Stimulated activated CD8-positive, alpha-beta memory T cell treated with anti-CD3 and anti-CD28 coated beads, Interleukin-12 subunit alpha, Interleukin-12 subunit beta, amount 100 ng/mL, for 4 hours (primary cell): ENCODE measurements around the gene CXCR6.

Source experiments
- DNase-seq: peaks from one replicate; pipeline ENCODE4 v3.0.0-alpha.2; 2020; ENCODE audit warnings: low read depth

Gene CXCR6

DNA sequence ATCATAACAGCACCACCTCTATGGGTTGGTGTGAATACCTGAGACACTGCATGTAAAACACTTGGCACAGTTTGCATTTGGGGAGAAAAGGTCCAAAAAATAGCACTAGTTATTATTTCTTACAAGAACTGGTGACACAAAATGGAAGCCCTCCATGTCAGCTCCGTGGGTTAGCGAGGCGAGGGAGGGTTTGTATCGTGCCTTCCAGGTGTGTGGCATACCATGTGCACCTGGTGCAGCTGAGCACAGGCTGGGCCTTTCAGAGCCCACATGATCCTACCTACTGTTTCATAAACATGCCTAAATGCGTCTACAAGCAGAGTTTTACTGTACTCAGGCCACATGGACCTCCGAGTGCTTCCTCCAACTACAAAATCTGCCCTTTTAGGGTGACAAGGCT, 5.6 kb downstream of the CXCR6 start:
- no peak for DNase-seq

DNA sequence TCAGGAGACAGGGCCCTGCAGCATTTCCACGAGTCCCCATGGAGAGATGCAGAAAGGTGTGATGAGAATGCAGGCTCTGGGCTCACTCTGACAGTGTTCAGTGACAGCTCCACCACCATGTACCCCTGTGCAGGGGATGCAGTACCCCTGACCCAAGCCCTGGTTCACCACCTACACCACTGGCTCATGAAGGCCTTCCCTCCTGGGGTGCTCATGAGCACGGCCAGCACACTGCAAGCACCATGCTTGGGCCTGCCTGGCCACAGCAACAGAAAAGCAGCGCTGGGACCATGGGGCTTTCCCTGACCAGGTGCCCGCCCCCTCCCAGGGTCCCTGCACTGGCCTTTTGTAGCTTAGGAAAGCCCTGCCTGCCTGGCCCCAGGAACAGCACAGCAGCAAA, 6.2 kb downstream of the CXCR6 start:
- DNase-seq: no peak

DNA sequence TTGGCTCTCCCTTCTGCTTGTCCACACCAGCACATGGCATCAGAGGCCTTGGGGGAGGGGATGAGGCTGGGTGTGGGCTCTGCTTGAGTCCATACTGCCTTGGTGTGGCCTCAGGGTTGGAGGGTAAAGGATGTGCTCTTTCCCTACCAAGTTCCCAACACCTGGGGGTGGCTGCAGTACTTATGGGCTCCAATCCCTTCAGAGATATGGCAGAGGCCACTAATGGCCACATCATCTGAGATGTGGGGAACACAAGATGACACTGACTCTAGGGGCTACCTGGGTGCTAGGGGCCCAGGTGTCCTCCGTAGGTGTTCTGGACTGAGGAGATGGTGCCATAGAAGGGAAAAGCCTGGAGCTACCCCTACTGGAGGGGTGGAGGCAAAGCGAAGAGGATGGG, 6.9 kb downstream of the CXCR6 start:
- no peak for DNase-seq

DNA sequence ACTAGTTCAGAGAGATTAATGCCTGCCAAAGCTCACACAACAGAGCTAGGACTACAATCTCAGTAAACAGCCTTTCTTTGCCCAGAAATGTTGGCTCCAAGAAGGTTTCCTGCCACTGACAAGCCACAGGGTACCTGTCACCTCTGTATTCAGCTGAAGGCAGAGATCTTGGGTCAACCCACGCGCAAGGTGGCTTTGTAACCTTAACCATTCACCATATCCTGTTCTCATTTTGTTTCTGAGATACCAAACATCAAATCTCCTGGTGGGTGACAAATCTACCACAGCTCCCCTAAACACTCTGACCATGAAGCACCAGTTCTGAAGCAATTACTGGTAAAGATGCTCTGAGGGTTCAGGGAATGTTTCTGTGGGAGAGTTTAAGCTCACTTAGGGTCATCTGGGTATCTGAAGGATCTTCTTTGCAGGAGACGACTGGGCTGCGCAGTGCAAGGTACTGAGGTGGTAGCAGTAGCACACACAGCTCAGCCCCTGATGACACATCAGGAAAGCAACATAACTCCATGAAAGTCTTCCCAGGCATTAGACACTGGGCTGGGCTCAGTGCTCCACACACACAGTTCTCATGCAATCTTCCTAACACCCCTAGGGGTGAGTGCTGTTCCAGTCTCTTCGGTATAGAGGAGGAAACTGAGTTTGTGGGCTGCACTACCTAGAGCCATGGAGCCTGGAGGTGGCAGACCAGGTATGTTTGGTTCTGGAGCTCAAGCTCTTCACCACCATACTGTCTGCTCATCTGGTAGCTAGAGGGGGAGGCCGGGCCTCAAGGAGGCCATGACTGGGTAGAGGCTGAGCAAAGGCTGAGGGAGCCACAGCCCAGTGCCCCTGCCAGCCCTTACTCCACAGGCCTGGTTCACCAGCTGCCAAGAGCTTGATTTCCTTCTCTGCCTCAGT, 7.7 kb downstream of the CXCR6 start:
- DNase-seq: no peak

DNA sequence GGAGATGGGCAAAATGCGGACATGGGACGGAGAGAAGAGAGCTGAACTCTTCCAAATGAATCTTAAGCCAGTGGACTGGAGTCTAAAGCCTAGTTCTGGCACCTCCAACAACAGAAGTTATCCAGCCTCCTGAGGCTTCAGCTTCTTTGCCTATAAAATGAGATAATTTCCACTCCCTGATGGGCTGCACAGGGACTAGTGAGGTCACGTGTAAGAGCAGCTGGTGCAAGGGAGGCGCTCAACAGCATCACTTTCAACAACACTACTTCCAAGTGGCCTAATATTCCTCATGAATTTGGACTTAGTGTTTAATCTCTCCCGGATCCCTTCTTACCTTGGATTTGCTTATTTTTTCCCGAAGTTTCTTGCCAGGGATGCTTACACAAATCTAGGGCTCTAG, 8.7 kb downstream of the CXCR6 start:
- no peak for DNase-seq

DNA sequence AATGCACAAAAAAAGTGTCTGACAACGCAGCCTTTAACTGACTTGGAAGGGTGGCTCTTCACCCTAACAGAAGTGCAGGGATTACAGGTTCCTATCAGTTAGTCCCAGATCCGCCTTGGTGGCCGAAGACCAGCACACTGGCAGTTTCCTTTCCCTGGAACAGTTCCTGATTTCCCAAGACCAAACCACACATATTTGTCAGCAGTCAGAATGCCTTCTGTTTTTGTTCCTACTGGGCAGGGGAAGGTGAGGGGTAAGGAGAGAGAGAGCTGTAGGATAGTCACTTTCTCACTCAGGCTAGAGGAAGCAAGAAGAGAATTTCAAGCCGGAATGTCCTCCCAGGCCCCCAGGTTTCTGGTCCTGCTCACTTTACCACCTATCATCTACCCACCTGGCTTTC, 9.2 kb downstream of the CXCR6 start:
- DNase-seq: no peak

DNA sequence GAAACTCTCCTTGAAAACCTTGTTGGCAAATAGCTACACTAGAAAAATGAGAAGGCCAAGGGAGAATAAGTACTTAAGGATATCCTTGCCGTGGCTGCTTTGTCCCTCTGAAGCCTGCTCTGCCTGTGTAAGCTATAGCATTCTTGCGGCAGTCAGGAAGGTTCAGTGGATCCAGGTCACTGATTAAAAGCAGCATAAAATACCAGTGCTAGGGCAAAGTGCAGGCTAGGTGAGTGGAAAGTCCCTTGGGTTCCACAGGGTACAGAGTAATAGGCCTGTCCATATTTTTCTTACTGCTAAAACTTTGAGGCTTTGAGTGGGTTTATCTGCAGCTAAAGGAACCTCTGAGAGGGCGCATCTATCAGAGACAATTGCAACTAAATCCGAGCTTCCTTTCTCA, 10.3 kb downstream of the CXCR6 start:
- no peak for DNase-seq

DNA sequence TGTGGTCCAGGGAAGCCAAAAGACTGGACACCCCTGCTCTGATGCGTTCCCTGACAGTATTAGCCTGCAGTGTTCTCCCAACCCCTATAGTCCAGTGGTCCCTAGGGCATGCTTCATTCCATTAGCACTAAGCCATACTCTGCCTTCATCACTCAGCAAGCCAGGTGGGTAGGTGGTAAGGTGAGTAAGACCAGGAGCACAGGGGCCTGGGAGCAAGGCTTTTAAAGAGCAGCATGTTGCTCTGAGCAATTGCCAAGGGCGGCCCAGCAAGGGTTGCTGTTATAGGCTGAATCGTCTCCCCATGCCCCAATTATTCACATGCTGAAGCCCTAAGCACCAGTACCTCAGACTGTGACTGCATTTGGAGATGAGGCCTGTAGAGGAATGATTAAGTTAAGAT, 11.0 kb downstream of the CXCR6 start:
- no peak for DNase-seq

DNA sequence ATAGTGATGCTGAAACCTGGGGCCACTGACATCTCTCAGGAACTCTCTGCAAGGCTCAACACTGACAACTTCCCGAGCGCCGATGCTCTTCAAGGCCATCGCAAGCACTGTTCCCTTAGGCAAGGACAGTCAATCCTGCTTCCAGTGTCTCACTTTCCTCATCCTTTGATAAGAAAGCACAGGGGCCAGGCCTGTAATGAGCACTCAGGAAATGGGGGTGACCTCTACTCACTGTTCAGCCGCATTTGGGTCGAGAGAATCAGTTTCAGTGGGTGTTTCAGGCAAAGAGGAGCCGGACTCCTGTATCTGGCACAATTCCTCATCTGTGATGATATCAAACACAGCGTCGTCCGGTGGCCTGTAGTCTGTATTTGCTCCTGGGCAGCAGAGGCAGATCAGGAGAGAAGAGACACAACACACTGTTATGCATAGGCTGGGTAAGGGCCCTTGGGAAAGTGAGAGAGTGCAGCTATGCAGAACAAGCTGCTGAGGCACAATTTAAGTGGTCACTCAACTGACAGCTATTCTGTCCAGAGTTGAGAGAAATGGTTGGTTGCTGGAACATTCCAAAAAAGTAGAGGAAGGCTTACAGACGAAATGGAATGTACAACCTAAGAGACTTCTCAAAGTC, 11.9 kb downstream of the CXCR6 start:
- DNase-seq: no peak

DNA sequence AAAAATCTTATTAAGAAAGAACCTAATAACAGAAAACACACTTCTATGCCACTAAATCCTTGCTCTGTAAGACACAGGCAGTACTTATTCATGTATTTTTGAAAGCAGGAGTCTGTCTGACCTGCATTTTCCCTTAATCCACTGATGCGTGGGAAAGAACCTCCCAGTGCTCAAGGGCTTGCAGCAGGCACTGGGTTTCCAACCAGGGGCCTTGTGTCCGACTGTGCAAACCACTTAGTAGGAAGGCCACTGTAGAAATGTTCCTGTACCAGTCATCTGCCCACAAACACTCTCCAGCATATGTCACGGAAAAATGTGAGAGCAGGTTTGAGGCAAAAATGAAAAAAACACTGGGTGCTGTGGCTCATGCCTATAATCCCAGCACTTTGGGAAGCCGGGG, 12.4 kb downstream of the CXCR6 start:
- DNase-seq: no peak

DNA sequence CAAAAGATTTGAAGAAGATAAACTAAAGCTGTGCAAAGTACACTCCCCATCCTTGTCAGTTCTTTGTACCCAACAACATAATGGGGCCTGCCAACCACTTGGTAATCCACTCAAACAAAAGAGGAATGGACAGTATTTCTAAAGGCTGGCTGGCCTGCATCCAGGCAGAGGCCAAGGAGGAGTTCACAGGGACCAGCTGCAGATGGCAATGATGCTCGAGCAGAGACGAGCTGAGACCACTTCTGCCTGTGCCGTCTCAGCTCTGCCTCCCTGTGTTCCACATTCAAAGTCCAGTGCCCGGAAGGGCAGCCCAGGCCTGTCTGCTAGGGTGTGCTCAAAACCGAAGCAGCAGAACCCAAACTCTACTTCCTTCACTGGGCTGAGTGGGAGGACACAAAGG, 14.3 kb downstream of the CXCR6 start:
- DNase-seq: no peak

DNA sequence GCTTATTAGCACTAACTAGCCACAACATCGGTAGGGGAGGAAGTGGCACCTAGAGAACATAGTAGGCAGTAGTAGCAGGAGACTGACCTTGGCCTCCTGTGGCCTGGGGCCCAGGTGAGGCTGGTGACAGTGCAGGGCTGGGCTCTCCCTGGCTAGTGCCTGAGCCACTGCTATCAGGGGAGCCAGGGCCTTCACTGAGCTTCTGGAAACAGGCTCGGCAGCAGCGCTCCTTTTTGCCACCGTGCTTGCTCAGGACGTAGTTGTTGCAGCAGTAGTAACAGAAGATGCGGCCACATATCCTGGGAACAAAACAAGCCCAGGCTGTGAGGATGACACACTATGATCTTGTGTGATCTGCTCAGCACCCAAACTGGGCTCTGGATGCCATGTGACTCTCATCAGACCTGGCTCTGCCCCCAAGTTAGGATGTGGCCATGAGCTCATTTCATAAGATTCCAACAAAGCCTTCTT, 15.1 kb downstream of the CXCR6 start:
- DNase-seq: no peak

DNA sequence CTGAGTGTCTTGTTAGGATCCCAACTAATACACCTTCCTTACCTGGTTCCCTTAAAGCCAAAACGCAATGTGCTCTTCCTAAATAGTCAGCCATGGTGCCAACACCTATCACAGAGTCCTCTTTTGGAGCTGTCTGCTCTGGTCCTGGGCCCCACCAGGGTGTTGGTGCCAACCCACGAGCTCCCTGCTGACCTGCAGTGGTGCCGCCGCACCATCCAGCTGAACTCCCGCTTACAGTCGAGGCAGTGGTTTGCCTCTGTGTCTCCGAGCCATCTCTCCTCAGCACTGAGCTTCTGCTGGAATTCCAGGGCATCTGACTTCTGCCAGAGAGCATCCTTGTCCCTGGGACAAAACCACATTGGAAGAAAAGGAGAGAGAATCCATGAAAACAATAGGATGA, 15.9 kb downstream of the CXCR6 start:
- no peak for DNase-seq

DNA sequence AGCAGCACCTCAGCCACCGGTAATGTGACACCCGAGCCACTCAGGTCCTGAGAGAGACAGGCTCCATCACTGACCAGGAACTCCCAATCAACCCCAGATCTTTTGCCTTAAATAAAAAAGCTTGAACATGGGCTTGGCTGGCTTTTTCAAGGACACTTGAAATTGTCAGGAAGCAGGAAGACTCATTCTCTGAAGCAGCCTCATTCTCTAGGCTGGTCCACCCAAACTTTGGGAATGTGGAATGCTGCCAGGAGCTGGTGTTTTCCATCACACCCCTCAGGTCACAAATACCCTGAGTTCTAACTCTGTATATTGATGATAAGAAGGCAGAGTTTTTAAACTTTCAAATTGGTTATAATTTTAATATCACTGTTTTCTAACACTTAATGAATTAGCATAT, 17.0 kb downstream of the CXCR6 start:
- no peak for DNase-seq

DNA sequence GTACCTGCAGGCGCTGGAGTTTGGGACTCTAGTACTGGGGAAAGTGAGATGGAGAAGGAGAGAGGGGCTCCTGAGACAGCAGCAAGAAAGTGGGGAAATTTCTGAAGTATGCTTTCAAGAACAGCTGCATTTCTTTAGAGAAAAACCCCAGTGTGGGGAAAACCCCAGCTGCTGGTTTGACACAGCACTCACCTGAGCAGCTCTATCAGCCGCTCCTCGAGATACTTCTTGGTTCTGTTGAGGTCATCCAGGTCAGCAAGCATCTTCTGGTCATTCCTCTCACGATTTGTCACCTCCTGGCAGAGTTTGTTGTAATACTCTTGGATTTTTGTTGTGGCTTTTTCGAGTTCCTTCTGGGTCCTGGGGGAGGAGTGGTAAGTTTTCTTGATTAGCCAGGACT, 18.8 kb downstream of the CXCR6 start:
- no peak for DNase-seq

DNA sequence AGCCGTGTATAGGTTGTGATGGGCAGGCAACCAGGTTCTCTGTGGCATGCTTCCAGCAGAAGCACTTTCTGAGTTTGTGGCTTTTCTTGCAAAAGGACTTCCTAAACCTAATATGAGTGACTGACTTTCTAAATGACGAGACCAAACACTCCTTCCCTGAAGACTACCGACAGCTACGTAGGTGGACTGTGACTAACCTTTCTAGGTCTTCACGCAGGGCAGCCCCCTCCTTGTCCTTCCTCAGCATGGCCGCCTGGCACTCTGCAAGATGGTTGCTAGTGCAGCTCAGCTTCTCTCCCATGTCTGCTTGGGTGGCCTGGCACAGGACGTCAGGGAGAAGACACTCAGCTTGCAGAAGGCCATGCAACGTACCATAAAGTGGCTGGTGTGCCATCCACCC, 20.9 kb downstream of the CXCR6 start:
- no peak for DNase-seq

DNA sequence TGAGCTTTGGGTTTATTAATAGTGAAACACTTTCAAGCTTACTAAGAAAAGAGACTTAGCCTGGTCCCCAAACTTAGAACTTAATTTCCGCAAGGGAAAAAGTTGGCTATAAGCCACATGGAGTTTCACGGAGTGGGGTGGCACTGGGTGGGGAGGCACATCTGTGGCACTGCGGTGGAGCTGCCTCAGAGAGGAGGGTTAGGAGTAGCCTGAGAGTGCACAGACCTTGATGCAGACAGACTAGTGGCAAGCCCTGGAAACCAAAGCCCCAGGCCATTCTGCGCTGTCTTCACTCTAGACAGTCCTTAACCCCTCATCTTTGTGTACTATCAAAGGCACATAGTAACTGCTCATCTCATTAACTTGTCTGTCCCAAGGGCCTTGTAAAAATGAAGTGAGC, 22.0 kb downstream of the CXCR6 start:
- DNase-seq: no peak

DNA sequence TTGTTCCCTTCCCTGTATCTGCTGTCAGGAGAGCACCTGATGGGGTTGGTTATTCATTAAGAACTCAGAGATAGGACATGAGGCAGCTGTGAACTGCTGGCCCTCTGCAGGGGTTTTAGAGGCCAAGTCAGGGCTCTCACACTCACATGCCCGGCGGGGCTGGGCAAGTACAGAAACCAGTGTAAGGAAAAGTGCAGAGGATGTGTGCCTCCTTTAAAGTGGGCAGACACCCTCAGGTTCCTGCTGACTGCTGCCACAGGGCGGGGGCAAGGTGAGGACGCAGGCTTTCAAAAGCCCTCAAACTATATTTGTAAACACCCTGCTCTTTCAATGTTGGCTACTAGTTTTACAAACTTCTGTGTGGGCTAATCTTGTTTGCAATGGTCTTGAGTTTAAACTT, 22.4 kb downstream of the CXCR6 start:
- DNase-seq: no peak

DNA sequence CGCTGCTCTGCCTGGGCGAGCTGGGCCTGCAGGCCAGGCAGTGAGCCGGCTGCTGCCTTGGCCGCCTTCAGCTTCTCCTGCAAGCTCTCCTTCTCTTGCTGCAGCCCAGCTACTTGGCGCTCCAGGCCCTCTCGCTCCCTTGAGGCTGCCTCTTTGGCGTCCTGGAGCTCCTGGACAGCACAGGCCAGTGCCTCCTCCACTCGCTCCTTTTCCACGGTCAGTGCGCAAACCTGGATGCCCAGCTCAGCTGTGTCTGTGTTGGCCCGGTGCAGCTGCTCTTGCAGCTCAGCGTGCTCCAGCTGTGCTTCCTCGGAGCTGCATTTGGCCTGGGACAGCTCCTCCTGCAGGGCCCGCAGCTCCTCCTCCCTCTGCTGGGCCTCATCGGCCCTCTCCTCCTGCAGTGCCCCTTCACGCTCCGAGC, 23.1 kb downstream of the CXCR6 start:
- DNase-seq: no peak

DNA sequence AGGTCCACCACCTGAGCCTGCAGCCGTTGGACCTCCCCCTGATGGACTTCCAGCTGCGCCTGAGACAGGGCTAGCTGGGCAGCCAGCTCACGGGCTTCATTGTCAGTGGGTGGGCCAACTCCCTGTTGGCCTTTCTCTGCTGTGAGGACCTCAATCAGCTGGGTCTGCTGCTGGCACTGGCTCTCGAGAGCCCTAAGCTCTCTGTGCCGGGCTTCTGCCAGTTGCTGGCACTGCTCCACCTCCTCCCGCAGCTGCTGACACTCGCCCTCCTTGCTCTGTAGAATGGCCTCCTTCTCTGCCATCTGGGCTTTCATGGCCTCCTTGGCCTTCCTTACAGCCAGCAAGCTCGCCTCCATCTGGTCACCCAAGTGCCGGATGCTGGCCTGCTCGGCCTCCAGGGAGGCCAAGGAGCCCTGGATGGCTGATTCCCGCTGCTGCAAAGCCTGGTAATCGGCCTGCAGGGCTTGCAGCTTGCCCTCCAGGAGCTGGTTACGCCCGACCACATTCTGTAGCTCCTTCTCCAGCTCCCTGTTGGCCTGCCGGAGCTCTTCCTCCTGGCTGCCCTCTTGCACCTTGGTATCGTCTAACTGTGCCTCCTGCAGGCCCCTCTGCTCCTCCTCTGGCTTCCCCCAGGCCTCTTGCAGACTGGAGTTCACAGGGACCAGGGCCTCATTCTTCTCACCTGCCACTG, 23.8 kb downstream of the CXCR6 start:
- DNase-seq: no peak

DNA sequence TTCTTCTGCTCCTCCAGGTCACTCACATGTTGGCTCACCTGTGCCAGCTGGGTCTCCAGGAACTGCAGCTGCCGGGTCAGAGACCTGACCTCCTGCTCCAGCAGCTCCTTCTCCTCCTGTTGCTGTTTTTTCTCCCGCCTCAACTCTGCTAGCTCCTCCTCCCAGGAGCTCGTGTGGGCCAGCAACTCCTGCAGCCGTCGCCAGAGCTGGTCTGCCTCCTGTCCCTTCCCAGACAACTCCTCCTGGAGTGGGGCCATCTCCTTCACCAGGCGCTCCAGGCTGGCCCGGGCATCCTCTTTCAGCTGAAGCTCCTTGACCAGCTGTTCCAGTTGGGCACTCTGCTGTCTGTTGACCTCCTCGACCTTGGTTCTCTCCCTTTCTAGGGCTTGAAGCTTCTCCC, 24.5 kb downstream of the CXCR6 start:
- no peak for DNase-seq

DNA sequence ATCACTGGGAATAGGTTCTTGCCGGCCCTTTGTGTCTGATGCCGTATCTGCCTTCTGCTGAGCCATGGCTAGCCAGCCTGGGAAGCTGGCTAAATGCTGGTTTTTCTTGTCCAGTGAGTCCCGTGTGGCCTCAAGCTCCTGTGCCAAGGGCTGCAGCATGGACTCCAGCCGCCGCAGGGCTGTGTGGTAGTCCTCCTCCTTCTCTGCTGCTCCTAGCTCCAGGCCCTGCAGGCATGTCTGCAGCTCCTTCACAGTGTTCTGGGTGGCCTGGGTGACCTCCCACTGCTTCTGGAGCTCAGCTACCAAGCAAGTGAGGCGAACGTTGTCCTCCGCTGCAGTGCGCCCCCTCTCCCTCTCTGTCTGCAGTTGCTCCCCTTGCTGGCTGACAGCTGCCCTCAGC, 24.9 kb downstream of the CXCR6 start:
- no peak for DNase-seq

DNA sequence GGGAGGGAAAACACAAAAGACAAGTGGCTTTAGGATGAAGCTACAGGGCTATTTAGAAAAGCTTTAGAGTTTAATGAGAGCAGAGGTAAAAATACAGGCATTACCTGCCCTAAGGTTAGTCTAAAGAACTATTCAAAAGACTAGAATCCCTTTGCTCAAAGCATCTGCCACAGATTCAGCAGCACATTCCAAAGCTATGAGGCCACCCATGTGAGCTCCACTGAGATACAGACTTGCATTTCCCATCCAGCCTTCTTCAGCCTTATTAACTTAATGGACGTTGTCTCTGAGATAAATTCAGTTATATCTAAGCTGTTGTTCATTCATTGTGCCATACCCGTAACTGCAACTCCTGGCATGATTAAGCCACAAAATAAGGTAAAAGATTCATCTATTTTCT, 25.4 kb downstream of the CXCR6 start:
- no peak for DNase-seq
